Fibroblast of villous mesenchyme (primary cell): ENCODE measurements around the gene NLRP6. TPM values are rescaled to one million over a fixed set of nuclear protein-coding genes. Genes with fewer than 3 reads are reported as not detected.
"Not testable (repeated sequence)": the region's sequence is repeated elsewhere in the genome, so short reads cannot be mapped to it uniquely, and the experiment has no call there.

ENCODE experiments used
- DNase-seq: peaks from one replicate; pipeline ENCODE4 v3.0.0-alpha.2; 2010; ENCODE audit warnings: low read depth
- H3K4me3 ChIP-seq: 2 replicates; pipeline ENCODE4 v1.5.1; 2011; ENCODE audit warnings: low read depth, mild to moderate bottlenecking, low read length
- total RNA-seq: library from RNA; depleted of rRNA; stranded (reverse); fragments of >200 nt; gene quantifications from 2 replicates; pipeline ENCODE4 v1.2.3, GENCODE V29; 2012
- TF ChIP-seq, protein P1 (sequence below): IDR thresholded peaks from 2 replicates; pipeline ENCODE4 v1.5.1; 2012; ENCODE audit warnings: low read depth, mild to moderate bottlenecking, low read length; ENCODE audit not compliant: insufficient read depth

Gene NLRP6
- total RNA-seq, 1 donor: not detected

DNA sequence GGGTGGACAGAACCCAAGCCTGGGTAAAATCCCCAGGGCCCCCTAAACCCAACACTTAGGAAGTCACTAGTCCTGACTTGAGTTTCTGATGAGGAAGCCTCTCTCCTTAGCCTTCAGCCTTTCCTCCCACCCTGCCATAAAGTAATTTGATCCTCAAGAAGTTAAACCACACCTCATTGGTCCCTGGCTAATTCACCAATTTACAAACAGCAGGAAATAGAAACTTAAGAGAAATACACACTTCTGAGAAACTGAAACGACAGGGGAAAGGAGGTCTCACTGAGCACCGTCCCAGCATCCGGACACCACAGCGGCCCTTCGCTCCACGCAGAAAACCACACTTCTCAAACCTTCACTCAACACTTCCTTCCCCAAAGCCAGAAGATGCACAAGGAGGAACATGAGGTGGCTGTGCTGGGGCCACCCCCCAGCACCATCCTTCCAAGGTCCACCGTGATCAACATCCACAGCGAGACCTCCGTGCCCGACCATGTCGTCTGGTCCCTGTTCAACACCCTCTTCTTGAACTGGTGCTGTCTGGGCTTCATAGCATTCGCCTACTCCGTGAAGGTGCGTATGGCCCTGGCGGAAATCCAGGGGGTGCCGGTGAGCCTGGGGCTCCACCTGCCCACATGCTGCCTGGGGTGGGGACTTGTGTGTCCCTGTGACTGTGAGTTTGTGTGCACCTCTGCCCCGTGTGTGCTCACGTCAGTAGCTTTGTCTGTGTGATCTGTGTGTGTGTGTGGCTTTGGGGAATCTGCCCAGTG, 35.8 kb downstream of the NLRP6 start, which contains the start of gene IFITM1:
Gene IFITM1 (plus strand): TSS at position 254 of the 767 bp plus-strand sequence. CDS start 131 bp downstream, at position 385.
- peak within 1 kb of the TSS; percentile 79 for H3K4me3 ChIP-seq

DNA sequence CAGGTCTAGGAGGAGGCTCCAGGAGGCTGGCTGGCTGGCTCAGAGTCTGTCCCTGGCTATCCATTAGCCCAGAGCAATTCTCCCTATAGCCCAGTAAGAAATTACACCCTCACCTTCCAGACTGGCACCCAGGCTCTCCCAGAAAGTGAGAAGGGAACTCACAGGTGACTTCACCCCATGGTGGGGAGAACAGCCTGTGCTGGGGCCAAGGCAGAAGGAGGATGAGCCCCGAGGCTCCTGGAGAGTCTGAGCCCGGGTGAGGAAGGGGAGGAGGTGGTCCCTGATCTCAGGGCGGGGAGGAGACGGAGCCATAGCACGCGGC, 36.3 kb downstream of the NLRP6 start:
- DNase-seq: not testable (repeated sequence)
- peak overlapping the region; percentile 79 for H3K4me3 ChIP-seq

More for the DNA sequence above, 35.8 kb downstream of the NLRP6 start, which contains the start of gene IFITM1:
- TF ChIP-seq, protein P1, sequence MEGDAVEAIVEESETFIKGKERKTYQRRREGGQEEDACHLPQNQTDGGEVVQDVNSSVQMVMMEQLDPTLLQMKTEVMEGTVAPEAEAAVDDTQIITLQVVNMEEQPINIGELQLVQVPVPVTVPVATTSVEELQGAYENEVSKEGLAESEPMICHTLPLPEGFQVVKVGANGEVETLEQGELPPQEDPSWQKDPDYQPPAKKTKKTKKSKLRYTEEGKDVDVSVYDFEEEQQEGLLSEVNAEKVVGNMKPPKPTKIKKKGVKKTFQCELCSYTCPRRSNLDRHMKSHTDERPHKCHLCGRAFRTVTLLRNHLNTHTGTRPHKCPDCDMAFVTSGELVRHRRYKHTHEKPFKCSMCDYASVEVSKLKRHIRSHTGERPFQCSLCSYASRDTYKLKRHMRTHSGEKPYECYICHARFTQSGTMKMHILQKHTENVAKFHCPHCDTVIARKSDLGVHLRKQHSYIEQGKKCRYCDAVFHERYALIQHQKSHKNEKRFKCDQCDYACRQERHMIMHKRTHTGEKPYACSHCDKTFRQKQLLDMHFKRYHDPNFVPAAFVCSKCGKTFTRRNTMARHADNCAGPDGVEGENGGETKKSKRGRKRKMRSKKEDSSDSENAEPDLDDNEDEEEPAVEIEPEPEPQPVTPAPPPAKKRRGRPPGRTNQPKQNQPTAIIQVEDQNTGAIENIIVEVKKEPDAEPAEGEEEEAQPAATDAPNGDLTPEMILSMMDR: no peak
- peak; percentile 96 for DNase-seq

DNA sequence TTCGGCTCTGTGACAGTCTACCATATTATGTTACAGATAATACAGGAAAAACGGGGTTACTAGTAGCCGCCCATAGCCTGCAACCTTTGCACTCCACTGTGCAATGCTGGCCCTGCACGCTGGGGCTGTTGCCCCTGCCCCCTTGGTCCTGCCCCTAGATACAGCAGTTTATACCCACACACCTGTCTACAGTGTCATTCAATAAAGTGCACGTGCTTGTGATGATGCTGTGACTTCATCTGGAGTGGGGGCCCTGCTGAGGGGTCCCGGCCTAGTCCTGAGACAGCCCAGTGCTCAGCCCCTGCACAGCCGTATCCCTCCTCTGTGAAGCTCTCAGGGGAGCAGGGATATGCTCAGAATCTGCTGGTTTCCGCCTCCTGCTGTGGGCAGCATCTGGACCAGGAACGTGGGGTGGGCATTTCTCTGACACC, 36.9 kb downstream of the NLRP6 start:
- H3K4me3 ChIP-seq: peak overlapping the region; percentile 79
- TF ChIP-seq, protein P1: no peak
- DNase-seq: peak; percentile 12

DNA sequence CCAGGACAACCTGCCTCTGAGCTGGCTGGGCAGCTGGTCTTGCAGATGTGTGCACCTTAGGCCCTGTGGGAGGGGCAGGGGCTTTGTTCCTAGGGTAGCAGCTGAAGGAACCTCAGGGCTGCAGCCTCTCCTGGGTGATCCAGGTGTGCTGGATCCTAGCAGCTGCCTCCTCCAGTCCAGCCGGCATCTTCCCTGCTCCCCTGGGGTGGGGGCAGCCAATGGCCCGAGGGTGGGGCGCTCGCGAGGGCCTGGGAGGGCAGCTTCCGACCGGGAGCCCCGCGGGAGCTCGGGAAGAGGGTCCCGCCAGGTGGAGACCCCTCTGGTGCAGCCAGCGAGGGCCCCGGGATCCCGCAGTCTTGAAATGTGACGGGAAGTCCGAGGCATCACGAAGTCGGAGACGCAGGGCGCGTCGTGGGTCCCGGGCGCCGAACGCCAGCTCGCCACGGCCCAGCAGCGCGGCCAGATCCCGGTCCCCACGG, 37.3 kb downstream of the NLRP6 start:
- H3K4me3 ChIP-seq: peak overlapping the region; percentile 79
- TF ChIP-seq, protein P1: no peak
- DNase-seq: peak; percentile 5

DNA sequence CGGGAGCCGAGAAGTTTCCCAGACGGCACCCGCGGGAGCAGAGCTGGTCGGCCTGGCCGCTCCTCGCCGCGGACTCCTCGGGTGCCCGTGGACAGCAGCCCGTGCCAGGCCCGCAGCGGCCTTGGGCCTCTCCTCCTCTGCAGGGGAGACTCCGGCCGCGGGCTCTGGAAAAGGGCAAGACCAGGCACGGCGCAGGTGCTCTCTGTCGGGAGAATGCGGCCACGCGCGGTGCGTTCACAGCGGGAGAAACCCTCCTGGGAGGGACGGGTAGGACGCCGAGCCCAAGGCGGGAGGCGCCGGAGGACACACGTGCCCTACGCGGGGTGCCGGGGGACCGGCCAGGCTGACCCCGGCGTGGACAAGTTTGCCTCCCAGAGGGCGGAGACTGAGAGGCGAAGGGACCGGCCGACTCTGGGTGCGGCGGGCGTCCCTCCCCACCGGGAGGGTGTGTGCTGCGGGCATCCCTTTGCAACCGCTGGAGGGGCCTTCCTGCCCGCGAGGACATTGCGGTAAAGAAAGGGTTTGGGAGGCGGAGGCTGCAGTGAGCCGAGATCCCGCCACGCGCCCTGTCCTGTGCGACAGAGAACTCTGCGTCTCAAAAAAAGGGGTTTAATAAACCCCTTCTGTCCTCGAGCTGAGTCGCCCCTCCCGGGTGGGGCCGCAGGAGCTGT, 38.0 kb downstream of the NLRP6 start:
- TF ChIP-seq, protein P1: no peak
- peak overlapping the region; percentile 79 for H3K4me3 ChIP-seq
- DNase-seq: peak; percentile 33

DNA sequence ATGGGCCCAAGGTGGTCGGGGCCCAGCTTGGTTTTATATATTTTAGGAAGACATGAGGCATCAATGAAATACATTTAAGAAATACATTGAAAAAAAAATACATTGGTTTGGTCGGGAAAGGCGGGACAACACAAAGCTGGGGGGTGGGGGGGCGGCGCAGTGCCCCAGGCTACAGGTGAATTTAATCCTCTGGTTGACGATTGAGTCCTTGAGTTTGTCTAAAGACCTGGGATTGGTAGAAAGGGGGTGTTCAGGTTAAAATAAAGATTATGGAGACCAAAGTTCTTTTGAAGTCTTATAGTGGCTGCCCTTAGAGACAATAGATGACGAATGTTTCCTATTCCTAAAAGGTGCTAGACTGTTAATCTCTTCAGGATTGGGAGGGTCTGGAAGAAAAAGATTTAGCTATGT, 38.7 kb downstream of the NLRP6 start:
- no peak for DNase-seq
- peak overlapping the region; percentile 79 for H3K4me3 ChIP-seq
- TF ChIP-seq, protein P1: no peak

DNA sequence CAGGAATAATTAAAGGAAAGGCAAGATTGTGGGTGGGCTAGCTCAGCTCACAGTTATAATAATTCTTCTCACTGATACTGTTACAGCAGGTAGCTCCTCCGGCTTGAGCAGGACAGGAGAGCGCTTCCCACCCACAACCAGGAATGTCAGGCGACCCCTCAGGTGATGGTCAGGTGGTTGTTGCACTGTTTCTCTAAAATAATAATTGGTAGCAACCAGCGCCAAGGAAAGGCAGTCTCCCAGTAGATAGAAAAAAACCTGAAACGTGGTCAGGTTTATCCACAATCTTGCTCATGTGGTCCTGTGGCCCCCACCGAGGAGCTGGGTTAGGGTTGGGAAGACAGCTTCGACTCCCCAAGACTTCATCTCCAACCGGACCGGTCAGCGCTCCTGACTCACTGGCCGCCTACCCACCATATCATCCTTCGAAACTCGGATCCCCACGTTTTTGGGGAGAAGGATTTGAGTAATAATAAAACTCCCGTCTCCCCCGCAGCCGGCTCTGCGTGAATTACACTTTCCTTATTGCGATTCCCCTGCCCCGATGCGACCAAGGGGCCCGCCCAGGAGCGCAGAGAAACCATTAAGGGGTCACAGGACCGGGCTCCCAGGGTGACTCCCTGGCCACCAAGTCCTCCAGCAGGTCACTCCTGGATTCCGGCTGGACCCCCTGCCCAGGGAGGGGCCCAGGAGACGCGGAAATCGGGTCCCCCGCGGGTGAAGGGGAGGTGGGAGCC, 39.6 kb downstream of the NLRP6 start:
- H3K4me3 ChIP-seq: peak overlapping the region; percentile 79
- DNase-seq: peak; percentile 17

DNA sequence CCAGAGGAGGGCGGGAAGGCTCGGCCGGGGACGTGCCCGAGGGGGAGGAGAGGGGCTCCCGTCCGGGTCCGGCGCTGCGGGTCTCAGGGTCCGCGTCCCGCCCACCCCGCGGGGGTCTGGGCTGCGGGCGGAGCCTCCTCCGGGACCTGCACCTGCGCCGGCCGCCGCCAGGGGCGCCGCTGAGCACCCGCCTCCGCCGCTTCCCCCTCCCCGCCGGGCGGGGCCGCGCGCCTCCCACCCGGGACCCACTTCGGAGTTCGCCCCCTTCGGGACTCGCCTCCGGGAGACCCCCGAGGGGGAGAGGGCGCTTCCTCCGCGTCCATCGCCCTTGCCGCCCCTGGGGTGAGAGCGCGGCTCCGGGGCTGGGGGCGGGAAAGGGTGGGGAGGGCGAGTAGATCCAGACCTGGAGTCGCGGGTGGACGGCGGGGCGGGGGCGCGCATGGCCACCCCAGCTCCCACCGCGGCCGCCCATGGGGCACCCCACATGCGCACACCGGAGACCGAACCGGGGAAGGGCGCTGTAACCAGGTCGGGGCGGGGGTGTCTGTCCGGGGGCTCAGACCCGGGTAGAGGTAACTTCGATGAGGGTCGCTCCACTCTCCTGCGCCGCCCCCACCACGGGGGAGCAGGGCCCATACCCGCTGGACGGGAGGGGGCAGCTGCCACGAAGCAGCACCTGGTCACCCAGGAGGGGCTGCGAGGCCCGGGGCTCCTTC, 40.4 kb downstream of the NLRP6 start:
- peak overlapping the region; percentile 57 for H3K4me3 ChIP-seq
- DNase-seq: not testable (repeated sequence)

DNA sequence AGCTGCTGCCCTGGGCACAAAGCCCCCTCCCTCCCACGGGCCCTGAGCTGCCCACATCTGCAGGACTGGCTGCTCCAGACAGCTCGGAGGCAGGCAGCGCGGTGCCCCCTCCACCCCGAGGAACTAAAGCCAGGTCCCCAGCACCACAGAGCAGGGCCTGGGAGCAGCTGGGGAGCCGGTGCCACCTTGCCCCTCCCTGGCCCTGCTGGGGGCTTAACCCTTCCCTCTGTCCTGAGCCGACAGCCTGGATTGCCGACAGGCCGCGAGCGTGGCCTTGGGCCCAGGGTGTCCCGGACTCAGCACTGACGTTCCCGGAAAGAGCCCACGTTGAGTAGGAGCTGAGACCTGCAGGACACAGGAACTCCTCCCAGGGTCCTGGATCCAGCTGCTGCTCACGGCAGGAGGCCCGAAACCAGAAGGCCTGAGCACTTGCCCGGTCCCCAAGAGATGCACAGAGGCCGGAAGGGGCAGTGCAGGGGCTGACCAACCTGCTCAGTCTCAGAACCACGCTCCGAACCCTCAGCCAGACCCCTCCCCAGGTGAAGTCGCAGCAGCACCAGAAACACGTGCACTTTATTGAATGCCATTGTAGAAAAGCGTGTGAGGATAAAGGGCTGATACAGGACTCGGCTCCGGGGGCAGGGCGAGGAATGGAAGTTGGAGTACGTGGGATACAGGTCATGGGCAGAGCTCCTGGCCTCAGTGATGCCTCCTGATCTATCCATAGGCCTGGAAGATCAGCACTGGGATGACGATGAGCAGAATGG, 41.1 kb downstream of the NLRP6 start:
- DNase-seq: peak; percentile 34

DNA sequence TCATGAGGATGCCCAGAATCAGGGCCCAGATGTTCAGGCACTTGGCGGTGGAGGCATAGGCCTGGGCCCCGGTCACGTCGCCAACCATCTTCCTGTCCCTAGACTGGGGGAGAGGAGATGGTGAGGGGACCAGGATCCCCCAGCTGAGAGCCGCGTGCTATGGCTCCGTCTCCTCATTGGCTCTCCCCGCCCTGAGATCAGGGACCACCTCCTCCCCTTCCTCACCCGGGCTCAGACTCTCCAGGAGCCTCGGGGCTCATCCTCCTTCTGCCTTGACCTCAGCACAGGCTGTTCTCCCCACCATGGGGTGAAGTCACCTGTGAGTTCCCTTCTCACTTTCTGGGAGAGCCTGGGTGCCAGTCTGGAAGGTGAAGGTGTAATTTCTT, 41.7 kb downstream of the NLRP6 start:
- DNase-seq: peak; percentile 15
- peak overlapping the region; percentile 70 for H3K4me3 ChIP-seq

More for the DNA sequence above, 41.1 kb downstream of the NLRP6 start:
- peak overlapping the region; percentile 70 for H3K4me3 ChIP-seq
